SW 1271 (cell line): ENCODE results near the gene PCBP2.

ENCODE experiments used
- DNase-seq, 2 experiments: peaks; one replicate each; lab custom pipeline; 2025; lab: John Stamatoyannopoulos, UW

PCBP2 gene

GRCh38 chr12:53508534-53509170 is 56.8 kb downstream of the PCBP2 start:
- DNase-seq: peak; percentile 56 to 70

DNA sequence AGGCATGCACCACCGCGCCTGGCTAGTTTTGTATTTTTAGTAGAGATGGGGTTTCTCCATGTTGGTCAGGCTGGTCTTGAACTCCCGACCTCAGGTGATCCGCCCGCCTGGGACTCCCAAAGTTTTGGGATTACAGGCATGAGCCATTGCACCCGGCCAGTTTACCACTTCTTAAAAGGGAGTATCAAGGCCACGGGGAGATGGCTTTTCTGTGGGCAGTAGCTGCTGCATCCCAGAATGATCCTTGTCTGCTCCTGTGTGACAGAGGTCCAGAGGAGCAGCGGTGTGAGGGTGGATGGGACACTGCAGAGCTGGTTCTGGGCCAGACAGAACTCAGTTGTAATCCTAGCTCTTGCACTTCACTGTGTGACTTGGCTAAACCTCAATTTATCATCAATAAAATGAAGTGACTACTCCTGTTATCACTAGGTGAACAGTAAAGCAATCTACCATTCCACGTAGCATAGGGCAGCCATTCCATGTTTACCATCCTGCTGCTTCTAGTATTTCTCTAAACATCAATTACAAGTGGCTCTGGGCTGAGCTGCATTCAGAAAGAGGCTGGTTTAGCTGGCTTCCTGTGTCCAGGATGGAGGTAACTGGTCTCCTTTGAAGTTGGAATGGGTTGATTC is 58.4 kb downstream of the PCBP2 start:
- no peak for DNase-seq

DNA sequence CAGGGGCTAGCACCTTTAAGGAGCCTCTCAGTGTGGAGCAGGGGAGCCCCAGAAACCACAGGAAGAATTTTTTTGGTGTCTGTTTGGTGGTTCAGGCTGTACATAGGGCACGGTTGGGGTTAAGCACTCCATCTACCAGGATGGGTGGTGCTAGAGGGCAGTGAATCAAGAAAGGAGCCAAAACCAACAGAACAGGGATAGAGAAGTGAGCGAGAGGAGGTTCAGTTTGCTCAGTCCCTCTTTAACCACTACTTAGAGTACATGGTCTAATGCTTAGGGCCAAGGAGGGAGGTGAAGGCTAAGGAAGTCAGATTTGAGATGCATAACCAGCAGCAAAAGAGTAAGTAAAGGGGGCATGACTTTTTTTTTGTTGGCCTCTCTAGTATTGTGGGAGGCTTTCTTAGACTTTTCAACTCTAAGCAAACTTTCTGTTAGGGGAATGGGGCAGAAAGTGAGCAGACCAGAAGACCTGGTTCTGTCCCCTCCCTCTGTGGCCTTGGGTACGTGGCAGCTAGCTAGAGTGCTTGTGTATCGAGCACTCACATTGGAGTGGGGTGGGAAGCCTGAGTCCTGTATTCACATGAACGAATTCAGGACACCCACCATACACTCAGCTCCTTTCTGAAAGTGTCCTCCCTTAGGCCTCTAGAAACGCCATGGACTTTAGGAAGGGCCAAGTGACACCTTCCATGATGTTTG is 62.0 kb downstream of the PCBP2 start:
- no peak for DNase-seq

DNA sequence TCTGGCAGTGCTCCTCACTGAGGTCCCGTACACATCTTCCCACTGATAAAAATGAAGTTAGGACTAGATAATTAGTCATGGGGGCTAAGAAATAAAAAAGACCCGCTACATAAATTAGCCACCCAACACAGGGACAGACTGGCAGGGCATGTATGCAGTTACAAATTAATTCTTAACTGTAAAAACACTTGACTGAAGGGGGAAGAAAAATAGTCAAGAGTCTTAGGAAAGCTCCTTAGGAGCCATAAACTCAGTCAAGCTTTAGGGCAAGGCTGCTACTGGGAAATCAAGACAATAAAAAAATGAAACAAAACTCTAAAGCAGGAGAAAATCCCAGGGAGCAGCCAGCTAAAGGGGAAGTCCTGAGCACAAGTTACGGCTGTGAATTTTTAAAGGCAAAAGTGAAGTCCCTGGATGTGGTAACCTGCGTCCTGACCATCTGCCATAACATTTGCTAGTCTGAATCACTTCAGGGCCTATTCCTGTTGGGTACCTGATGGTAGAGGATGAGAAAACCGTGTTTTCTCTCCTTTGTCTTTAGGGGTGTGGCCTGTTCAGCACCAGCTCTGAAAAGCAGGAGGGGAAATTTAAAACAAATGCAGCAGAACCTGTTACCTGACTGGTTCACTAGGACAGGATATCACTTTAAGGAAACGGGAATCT is 62.9 kb downstream of the PCBP2 start:
- no peak for DNase-seq

DNA sequence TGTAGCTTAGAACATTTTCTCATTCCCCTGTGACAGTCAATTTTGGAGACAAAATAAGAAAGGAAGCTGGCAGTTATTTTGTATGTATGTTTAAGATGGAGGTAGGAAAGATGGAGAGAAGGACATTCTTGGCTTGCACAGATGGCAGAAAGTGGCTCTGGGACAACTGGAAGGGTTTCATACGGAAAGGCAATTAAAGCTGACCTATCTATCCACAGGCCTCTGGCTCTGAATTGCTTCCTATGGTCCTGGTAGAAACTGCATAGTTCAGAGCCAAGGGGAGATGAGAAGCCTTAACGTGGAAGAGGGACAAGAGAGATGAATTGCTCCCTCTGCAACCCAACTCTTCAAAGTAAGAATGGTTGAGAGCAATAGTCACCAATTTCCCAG is 63.4 kb downstream of the PCBP2 start:
- DNase-seq: no peak

GRCh38 chr12:53516758-53517455 is 65.0 kb downstream of the PCBP2 start:
- no peak for DNase-seq

GRCh38 chr12:53518381-53518780 is 66.5 kb downstream of the PCBP2 start:
- DNase-seq: no peak

DNA sequence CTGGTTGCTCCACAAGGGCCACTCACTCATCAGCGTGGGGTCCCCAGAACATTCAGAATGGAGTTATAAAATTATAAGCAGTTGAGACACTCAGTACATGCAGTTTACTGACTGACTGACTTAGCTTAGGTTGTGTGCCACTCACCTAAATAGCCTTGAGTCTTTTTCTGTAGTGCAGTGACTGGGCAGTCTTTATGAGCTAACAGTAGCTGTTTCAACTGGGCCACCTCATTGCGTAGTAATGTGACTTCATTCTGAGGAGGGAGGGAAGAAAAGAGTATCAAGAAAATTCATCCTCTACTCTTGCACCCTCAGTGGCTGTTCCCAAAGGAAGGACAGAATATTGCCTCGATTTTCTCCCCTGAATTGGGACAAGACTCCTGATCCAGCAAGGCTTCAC is 71.2 kb downstream of the PCBP2 start:
- DNase-seq: no peak

DNA sequence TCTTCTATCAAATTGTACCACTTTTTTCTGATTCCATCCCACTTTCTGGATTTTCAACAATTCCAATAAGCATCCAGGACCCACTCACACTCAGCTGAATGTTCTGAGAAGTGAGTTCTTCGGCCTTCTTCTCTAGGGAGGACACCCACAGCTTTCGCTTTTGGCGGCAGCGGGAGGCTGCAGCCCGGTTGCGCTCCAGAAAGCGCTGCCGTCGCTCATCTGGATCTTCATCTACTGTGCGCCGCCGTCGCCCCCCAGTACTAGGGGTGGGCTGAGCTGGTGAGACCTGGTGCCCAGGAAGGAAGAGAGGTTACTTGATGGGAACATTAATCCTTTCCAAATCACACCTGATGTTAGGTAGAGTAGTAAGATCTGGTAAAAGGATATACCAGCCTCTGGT is 72.6 kb downstream of the PCBP2 start:
- no peak for DNase-seq

DNA sequence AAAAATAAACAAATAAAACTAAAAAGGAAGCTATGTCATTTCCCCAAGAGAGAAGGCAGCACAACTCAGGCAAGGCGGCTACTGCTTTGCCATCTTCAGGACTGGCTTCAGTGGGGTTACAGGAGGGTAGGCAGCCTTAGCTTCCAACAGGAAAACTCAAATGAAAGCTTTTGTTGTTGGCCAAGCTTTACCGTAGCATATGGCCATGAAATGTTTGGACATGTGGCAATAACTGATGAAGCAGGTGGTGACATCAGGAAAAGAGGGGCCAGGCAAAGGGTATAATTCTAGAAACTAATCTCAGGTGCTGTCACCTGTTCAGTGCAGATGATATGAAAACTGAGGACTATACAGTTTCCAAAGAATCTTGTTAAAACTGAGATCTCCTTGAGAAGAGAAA is 78.2 kb downstream of the PCBP2 start:
- no peak for DNase-seq
